ENCODE results near the gene CCN5.
"Not testable (repeated sequence)": the region's sequence is repeated elsewhere in the genome, so short reads cannot be mapped to it uniquely, and the experiment has no call there.

The CCN5 gene, protein sequence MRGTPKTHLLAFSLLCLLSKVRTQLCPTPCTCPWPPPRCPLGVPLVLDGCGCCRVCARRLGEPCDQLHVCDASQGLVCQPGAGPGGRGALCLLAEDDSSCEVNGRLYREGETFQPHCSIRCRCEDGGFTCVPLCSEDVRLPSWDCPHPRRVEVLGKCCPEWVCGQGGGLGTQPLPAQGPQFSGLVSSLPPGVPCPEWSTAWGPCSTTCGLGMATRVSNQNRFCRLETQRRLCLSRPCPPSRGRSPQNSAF

DNA sequence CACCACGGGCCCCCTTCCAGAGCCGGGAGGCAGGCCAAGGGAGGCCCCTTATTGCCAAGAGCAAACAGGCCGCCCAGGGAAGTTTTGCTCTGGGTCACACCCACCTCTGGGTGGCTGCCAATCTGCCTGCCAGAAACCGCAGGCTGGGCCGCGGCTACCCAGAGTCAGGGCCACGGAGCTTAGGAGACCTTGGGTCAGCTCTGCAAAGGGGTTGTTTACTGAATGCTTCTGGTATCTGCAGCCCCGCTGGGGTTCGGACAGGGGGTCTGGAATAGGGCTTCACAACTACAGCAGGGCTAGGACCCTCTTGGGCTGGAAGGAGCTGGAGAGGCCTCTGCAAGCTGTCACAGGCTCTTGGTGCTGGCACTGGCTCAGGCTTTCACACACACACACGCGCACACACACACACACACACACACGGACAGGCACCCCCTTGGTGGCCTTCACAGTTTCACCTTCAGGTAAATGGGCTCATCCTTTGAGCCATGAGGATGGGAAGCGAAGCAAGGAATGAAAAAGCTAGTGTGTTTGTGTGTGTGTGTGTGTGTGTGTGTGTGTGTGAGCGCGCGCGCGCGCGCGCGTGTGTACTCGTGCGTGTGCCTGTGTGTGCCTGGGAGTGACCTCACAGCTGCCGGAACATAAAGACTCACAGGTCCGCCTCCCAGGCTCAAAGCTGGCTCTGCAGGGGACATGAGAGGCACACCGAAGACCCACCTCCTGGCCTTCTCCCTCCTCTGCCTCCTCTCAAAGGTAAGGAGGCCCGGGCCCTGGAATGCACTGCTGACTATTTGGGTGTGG lies at the start of gene CCN5:
TSS of gene CCN5 (plus strand) at position 669 of the 798 bp plus-strand sequence. CDS start at position 691, 22 bp downstream.
- peak; percentile 25 for DNase-seq

GRCh38 chr20:44666066-44666465 lies 49.1 kb upstream of the CCN5 start:
- DNase-seq = no peak

DNA sequence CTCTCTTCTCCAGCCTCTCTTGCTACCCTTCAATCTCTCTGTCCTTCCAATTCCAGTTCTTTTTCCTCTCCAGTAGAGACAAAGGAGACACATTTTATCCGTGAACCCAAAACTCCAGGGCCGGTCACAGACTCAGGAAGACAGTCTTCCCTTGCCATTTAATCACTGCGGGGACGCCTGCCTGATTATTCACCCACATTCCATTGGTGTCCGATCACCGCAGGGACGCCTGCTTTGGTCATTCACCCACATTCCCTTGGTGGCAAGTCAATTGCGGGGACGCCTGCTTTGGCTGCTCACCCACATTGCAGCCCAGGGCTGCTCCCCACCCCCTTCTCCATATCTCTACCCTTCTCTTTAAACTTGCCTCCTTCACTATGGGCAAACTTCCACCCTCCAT lies 44.3 kb upstream of the CCN5 start:
- DNase-seq = not testable (repeated sequence)

GRCh38 chr20:44671541-44671940 lies 43.6 kb upstream of the CCN5 start:
- not testable (repeated sequence) for DNase-seq

GRCh38 chr20:44672318-44672902 lies 42.8 kb upstream of the CCN5 start:
- DNase-seq = not testable (repeated sequence)

DNA sequence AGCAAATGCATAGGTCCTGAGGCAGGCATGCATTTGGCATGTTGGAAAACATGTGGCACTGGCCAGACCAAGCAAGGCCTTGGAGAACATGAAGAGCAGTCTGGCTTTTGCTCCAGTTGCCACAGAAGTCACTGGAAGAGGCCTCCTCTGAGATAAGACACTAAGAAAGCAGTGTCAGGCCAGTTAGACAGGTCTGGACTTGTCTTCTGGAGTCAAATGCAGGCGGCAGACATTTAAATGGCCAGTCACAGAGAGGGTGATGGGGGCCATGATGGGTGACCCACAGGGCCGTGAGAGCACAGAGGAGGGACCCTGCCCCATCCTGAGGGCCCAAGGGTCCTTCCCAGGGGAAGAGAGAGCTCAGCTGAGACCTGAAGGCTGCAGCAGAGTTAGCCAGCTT lies 36.9 kb upstream of the CCN5 start:
- DNase-seq = no peak

DNA sequence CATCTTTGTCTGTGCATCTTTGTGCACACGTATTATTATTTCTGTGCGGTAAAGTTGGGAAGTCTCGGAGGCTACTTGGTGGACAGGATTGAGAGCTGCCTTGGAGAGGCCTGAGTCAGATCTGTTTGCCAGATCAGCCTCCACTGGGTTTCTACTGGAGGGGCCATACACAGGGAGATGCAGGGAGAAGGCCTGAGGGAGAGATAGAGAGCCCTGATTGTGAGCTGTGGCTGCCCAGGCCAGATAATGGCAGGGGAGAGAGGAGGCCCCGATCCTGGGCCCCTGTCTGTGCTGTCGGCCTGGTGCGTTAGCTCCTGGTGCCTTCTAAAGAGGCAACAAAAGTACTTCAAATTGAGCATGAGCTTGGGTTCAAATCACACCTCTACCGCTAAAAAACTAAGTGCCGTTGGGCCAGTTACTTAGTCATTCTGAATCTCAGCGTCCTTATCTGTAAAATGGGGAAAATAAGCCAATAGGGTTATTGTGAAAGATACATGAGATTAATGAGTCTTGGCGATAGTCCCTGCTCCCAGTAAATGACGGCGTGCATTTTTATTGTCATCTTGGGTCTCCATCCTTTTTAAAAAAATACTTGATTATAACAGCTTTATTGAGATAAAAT lies 36.1 kb upstream of the CCN5 start:
- DNase-seq = no peak

DNA sequence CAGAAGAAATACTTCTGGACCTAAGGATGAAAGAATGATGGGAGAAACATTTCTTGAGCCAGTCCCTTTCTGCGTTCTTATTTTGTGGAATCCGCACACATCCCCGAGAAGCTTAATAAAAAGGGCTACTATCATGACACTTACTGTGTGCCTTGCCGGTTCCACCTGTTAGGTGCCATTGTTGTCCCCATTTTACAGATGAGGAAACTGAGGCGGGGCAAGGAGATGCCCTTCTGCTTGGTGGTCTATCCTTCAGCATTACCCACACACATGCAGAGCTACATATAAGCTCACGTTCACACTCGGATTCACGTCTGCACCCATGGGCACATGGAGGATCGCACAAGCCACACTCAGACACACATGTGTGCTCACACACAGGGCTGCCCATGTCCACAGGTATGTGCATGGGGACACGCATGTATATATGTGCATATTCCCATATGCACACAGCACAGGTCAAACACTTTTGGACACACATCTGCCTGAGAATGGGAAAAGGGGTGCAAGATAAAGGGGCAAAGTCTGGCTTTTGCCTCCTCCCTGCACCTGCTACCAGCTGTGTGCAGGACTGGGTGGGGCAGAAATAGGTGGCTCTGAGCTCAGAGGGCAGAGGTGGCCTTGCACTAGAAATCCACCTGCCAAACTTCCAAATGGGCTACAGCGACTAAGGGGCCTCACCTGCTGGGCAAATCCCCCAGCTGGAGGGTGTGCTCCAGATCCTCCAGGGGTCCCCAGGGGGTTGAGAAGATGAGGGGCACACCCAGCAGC lies 33.2 kb upstream of the CCN5 start:
- no peak for DNase-seq

DNA sequence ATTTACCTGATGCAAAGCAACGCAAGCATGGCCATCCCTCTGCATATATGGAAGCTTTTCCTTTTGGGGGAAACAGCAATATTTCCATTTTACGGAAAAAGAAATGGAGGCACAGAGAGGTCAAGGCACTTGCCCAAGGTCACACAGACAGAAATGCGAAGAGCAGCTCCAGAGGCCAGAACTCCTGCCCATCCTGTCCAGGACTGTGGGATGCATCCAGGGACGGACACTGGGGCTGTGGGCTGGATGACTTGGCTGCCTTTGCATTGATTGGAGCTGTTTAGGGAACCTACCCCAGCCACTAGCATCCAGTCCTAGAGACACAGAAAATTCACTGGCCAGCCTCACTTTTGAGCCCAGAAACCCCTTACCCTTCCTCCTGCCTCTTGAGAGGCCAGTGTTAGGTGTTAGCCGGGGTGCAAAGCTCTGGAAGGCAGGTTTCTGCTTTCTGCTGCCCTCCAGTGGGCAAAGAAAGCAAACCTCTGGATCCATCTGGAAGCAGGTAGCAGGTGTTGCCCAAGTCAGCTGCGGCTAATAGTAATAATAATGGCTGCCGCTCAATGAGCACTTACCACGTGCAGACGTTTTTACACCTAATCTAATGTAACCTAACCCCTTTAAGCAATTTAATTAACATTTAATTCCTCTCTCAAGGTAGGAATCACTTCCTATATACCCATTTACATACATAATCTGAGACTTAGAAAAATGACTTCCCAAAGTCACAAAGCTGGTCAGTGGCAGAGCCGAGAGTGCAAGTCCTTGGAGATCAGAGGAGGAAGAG lies 31.7 kb upstream of the CCN5 start:
- peak; percentile 23 for DNase-seq

DNA sequence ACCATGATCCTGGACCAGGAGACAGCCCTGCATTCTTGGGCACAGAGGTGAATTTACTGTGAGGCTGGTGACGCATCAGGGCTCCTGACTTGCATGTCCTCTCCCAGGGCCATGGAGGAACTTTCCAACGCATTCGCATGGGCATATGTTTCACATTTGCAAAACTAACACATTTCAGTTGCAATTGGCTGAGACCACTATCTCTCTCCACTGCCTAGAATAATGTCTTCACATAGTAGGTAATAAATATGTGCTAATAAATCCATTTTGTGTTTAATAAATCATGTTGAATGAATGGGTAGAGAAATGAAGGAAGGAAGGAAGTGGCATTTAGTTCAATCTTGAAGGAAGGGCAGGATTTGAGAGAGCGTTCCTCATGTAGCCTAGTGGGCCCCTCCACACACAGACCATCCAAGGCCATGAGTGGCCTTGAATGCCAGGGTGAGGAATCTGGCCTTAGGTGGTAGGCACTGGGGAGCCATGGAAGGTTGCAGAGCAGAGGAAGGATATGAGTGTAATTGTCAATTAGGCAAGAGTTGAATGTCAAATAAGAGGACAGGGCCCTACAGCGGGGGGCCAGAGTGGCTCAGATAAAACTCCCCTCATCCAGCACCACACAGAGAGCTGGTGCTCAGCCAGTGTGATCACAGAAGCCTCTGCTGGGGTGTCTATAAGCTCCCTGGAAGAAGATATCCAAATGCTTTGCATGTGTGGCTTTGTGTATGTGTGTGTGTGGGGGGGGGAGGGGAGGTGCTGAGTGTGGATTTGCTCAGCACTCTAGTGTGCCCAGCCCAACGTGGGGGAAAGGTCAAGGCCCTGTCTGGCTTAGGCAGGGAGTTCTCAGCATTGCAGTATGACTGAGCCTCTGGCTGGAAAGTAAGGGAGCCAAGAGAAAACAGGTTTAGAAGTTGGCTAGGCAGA lies 30.9 kb upstream of the CCN5 start:
- no peak for DNase-seq

DNA sequence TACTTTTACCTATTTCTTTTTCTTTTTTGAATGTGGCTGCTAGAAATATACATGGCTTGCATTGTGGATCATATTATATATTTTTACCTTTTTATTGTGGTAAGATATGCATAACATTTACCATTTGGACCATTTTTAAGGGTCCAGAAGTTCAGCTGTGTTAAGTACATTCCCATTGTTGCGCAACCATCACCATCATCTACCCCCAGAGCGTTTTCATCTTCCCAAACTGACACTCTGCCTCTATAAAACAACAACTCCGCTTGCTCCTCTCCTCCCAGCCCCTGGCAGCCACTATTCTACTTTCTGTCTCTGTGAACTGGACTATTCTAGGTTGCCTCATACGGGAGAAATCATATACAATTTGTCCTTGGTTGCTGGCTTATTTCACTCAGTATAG lies 28.2 kb upstream of the CCN5 start:
- DNase-seq = no peak

DNA sequence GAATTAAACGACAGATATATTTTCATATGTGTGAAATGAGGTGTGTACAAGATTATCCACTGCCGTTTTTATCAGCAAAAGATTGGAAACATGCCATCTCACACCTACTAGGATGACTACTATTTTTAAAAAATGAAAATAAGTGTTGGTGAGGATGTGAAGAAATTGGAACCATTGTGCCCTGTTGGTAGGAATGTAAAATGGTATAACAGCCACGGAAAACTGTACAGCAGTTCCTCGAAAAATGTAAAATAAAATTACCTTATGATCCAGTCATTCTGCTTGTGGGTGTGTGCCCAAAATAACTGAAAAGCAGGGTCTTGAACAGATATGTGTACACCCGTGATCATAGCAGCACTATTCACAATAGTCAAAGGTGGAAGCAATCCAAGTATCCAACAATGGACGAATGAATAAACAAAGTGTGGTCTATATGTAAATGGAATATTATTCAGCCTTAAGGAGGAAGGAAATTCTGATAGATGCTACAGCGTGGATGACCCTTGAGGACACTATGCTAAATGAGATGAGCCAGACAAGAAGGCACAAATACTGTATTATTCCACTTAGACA lies 27.0 kb upstream of the CCN5 start:
- DNase-seq = no peak

DNA sequence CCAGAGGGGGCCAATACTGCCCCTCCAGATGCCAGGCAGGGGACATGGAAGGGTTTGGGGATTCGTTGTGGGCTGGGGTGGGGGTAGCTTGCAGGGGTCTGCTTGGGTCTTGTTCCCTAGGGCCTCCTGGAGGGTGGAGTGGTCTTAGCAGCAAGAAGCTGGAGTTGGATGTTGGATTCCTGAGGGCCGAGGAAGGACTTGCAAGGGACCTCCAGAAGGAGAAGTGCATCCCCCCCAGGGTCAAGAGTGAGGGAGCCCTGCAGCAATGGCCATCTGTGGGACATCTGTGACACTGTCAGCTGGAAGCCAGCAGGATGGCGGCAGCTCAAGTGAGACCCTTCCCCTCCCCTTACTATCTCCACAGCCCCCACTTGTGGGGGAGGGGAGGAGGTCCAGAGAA lies 25.4 kb upstream of the CCN5 start:
- DNase-seq = no peak

DNA sequence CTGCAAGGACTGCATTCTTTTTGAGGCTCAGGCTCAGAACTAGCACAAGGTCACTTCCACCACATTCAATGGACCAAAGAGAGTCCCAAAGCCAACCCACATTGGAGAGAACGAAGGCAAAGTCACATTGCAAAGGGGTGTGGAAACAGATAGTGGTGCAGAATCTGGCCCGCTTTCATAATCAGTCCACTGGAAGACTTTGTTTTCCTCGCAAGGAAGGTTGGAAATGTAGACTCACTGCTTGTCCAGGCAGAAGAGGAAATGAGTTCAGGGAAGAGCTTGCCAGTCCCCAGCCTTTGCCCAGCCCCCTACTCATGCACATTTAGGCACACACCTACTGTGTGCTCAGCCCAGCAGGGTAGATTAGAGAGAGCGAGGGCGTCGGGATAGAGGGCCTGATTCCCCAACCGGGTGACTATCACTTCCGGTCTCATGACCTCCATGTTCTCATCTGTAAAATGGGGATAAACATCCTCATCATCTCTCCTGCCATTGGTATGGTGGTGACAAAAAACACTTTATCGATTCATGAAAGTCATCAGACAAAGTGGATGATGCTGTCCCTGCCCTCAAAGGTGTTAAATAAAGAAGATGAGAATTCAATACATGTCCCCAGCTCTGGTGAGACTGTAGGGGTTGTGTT lies 24.3 kb upstream of the CCN5 start:
- no peak for DNase-seq

DNA sequence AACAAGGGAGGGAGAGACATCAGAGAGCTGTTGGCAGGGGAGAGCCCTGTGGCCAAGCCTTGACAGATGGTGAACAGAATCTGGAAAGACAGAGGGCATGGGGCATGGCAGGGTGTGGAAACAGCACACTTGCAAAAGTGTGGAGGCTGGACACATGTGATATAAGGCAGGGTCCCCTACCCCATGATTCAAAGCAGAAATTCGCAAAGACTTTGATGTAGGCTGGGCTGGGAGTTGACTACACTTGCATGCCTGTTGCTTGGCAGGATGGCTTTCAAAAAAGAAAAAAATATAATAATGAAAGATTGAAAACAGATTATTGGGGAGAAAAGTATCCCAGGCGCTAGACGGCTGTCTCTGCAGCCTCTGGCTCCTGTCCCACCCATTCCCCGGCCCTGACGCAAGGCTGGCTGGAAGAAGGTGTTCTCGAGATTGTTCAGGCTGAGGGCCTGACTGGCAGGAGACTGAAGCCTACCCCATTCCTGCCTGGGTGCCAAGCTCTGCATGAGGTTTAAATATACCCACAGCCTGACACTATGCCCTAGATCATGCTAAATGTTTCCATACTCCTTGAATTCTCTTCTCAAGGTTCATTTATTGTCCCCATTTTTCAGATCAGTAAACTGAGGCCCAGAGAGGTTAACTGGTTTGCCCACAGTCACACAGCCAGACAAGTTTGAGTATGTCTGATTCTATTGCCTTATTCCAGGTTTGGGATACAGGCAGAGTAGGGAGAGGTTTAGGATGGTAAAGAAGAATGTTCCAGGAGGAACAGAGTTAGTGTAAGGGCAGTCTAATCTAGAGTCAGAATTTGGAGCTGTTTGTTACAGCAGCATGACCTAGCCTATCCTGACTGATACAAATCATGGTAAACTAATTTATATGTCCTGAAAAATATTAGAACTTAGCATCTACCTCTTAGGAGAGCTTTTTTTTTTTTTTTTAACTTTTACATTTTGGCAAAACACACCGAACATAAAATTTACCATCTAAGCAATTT lies 23.4 kb upstream of the CCN5 start:
- DNase-seq = no peak

DNA sequence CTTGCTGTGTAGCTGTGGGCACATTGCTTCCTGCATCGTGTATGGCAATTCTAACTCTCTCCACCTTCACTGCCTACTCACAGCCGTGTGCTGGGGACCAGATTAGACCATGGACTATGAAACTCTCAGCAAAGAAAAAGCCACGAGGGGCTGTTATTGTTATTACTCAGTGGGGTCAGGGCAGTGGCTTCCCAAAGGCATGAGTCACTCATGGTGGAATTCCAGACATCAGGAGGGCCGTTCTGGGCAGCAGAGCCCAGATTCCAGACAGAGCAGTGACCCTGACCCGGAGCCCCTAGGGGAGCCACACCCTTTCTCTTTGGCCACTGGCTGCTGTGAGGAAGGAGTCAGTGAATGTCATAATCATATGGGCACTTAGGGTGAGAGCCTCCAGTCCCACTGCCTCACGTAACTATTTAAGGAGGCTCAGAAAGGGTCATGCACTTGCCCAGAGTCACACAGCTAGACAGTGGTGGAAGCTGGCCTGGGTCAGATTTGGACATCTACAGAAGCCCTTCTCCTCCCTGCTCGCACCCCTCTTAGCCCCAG lies 22.2 kb upstream of the CCN5 start:
- peak; percentile 96 for DNase-seq

DNA sequence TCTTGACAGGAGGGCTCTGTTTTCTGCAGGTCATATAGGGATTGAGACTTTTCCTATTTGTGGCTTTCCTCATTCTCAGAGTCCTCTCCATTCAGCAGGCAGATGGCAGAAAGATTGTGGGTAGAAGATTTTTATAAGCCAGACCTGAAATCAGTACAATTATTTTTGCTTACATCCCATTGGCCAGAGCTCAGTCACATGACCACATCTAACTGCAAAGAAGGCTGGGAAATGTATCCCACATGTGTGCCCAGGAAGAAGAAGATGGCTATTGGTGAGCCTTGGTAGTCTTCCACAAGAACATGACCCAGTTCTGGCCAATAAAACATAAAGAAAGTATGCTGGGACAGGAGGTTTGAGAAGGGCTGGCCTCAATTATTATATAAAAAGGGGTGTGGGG lies 21.5 kb upstream of the CCN5 start:
- DNase-seq = no peak

DNA sequence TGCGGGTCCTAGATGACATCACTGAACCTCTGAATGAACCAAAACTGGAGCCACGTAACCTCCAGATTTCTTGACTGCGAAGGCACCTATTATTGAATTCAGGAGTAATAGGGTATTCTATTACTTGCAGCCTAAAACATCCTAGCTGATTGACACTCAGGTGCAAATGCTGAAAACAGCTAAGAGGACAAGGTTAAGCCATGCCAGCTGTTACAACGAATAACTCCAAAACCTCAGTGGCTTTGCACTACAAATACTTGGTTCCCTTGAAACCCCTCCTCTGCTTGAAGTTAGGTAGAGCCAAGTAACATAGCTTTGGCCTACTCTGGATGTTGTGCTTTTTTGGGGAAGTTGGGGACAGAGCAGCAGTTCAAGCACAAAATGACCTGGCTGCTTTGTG lies 21.0 kb upstream of the CCN5 start:
- DNase-seq = no peak
